GM19351 (cell line): ENCODE data around the gene KCNQ5.
A peak's percentile ranks its signal among the peaks of the same experiment; 100 is the strongest.

Source experiments
- ATAC-seq: cut with Tn5 transposase; IDR thresholded peaks from one replicate; pipeline ENCODE4 v1.9.1; 2021; ENCODE audit warnings: mild to moderate bottlenecking, moderate library complexity; ENCODE audit not compliant: unreplicated experiment

The KCNQ5 gene

DNA sequence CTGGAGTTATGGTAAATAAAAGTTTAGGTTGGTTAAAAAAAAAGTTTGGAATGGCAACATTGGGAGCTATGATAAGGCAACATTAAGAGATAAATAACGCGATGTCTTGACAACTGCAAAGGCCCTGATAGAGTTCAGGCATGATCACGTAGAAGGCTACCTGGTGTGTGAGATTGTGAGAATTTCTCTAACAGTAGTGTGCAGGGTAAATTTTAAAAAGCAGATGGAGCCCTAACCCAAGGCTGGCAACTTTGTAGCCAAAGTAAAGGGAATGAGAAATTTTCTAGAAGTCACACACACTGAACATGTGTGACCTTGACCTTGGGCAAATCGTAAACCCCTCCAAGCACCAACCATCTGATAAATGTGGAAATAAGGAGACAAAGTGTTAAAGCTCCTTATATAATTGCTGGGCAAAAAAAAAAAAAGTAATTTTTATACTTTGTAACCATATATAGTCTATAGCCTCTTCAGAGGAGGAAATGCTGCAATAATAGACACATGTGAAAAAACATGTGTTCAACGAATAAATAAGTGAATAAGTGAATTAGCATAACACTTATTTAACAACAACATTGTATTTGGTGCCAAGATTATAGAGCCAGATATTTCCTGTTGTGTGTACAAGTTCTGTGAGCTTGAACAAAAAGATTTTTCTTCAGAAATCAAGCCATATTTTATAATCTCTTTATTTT is 18.2 kb downstream of the KCNQ5 start:
- no peak for ATAC-seq

DNA sequence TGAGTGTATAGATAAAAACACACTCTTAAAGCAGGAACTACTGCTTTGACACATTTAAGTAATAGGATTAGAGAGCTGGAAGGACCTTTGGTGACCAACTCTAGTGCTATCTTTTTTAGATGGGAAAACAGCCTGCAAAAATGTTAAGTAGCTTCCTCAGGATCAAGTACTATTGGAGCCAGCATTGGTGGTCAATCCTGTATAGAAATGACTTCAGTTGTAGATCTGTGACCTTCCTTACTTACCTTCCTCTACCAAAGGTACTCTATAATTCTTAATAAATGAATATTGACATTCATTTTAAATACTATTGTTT is 18.7 kb downstream of the KCNQ5 start:
- ATAC-seq, result no peak

DNA sequence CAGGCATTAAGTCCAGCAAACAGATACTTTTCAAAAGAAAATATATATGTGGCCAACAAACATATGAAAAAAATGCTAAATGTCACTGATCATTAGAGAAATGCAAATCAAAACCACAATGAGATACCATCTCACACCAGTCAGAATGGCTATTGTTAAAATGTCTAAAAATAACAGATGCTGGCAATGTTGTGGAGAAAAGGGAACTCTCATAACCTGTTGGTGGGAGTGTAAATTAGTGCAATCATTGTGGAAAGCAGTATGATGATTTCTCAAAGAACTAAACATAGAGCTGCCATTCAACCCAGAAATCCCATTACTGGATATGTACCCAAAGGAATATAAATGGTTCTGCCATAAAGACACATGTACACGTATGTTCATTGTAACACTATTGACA is 20.6 kb downstream of the KCNQ5 start:
- ATAC-seq, result no peak

DNA sequence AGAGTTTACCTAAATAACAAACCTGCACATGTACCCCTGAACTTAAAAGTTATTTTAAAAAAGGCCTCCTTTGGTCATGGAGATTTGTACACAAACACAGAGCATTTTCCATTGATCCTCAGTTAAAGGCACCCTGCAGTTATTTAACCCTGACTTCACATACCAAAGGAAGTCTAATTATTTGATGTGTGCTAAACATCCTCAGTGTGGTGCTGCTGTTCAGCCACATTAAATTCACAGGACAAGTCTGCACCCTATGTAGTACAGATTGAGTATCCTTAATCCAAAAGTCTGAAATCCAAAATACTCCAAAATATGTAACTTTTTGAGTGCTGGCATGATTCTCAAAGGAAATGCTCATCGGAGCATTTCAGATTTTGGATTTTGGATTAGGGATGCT is 21.4 kb downstream of the KCNQ5 start:
- ATAC-seq, result no peak

DNA sequence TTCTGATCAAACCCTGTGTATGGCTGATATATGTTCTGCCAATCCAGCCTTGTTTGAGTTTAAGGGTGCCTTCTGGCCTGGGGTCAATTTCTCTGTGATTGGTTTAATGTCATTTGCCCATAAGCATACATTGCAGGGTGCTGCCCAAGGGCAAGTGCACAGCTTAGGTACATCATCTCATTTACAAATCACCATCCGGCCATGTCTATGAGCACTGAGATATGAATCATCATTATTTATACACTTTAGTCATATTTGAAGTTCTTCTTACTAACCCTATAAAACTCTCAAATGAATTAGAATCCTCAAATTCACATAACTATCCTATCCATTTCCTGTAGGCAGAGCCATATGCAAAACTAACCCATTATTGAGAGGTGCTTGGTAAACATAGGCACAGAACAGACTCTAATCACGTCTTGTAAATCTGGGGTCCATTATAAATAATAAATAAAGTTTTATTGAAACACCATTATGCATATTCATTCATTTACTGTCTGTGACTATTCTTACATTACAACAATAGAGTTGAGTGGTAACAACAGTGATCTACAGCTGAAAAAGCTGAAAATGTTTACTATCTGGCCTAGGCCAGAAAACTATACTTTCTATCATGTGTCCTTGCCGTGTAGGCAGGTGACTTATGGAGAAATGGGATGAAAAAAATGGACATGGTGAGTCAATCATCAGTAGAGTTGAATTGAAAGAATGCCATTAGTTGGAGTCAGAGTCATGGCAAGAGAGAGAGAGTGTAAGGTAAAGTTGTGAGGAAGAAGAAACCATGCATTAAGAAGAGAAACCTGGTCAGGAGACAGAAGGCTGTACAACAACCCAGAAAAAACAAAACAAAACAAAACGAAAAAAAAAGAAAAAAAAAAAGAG is 25.0 kb downstream of the KCNQ5 start:
- no peak for ATAC-seq

DNA sequence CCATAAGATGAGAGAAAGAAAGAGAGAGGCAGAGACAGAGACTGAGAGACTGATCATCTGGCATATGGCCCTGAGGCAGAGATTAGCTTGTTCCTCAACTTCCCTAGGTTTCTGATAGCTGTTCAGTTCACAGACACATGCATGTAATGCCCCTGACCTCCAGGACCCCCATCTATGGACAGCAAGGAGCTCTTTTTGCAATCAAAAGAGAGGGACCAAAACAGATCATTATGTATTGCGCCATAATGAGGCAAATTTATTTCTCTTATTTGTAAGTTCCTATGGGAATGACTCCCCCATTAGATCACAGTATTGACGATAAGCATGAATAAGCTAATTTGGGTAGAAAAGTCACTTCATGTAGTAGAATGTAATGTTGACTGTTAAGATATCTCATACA is 25.6 kb downstream of the KCNQ5 start:
- ATAC-seq, result no peak

DNA sequence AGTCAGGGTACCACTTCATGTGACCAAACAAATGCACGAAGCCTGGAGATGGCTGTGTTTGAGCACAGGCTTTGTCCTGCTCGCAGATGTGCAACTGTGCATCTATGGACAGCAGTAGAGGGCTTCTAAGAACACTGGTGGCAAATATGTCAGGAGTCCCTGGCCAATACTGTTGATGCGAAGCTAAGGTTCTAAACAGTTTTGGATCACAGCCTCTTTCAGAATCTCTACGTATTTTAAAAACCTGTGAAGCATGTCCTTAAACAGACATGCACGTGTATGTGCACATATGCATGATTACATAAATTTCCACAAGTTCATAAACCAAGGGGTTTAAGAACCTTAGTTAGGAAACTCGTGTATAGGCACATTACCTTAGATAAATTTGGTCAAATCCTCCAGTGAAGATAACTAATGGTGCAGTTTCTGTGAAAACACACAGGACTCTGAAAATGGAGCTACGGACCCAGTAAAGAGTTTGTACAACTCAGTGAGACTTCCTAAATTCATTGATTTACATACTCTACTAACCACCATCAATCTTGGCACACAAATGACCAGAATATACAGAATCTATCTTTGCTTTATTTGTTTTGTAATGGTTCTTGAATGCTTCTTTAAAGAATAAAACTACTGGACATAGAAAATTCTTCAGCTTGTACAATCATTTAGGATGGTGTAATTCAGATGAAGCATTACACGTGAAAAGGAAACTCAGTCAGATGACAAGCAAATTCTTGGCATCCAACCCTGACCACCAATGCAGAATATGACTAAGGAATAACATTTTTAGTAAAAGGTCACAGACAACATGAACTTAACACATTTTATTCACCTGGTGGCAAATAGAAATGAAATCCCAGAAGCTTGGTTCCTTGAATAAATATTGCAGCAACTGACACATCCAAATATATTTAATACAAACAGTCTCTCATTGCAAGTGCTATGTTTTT is 27.4 kb downstream of the KCNQ5 start:
- peak; percentile 69 for ATAC-seq

DNA sequence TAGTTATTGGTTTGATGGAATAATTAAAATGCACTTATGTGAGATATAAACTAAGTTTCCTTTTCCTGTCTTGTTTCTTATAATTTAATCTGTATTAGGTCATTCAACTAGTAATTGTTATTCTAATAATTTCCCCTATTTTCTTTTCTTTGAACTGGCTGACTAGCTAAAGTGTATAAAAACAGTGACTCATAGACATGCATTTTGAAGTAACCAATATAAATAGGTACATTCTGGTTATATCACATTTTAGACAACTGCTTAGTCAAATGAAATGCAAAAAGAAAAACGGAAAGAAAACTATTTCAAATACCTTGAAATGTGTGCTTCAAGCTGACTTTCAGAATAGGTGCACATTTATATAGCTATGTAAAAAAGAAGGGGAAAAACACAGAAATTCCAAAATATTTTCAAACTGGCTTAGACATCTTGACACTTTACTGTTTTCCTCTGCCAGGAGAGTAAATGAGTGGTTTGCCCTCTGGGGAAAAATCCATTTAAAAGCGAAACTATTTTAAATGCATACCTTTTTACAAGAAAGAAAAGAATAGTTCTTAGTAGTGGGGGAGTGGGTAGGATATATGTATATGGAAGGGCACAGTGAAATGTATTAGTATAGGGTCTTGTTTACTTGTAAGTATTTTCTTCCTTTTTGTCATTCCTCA is 28.3 kb downstream of the KCNQ5 start:
- no peak for ATAC-seq

DNA sequence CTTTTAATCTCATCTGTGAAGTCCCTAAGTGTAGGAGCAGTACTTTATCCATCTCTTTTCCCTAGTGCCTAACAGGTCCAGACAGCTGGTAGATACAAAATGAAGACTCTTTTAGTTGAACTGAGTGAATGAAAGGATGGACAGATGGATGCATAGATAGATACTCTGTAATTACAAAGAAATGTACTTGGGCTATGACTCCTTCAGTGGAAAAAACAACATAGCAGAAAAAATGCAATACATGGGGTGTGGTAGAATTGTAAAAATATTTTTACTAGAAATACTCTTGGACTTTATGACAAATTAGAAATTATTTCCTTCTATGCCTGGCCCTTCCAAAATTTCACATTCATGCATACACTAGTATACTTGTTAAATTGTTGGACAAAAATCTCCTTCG is 29.3 kb downstream of the KCNQ5 start:
- ATAC-seq, result no peak

DNA sequence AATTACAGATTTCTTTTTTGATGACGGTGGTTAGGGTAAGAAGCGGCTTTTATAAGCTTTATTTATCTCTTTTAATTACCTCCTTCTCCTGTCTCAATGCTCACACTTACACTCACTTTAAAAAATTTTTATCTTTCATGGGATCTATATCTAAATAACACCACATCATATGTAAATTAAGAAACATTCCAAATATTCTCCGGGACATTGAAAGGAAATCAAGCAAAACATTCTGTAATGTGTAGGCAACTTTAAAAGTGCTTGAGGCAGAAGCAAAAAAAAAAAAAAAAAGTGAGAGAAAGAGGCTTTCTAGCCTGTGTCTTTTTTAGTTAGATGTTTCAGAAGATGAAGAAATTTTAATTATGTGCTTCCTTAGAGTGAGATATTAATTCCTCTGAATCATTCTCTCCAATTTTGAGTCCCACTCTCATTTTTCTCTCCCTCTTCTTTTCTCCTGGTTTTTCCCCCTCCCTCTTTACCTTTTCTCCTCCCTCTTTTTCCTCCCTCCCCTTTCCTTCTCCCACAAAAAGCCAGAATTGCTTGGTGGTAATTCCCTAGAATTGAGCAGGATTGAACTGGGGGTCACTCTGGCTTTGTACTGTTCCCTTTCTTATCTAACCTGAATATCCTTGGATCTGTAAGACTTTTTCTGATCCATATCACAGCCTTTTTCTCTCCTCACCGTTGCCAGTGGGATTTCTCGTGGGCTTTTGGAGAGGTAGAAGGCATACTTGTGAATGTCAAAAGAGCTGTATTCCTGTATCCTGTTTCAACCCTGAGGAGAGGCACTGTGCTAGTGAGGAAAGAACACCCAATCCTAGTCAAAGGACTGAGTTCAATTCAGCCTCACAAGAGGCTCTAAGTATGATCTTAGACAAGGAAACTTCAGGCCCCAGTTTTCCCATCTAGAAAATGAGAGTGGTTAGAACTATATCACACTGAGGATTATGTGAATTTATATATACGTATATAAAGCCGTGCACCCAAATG is 30.4 kb downstream of the KCNQ5 start:
- no peak for ATAC-seq

DNA sequence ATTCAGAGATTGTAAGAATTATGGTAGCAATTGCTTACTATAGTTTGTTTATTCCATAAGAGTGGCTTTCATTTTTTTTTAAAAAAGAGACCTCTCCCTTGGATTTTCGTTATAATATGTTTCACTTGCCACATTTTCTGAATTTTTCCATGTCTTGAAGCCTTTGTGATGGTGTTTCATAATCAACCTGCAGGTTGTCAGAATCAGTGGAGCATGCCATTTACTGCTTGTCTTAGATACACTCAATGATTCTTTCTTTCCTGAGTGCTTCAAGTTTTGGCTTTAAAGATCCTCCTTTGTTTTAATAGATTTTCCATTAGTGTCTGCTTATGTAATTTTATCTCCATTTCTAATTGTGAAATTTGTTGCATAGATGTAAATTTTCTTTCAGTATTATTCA is 31.2 kb downstream of the KCNQ5 start:
- no peak for ATAC-seq

DNA sequence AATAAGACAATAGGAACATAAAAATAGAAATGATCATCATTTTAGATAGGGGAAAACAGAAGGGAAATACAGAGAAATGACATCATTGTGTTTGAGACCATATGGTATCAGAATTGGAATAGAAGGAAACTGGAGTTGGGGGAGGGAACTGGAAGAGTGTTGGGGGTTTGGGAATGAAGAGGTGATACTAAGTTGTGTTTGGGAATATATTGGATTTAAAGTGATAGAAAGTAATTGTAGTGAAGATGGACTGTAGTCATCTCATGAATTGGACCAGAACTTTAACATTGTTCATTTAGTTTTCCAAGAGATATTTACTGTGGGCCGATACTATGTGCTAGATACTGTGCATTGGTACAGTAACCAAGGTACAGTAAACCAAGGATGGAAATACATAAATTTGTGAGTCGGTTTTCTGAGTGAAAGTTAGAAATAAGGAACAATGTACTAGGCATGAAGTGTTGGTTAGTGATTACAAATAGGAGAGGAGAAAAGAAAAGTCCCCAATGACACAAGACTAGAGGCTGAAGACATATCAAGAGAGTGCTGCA is 32.3 kb downstream of the KCNQ5 start:
- ATAC-seq, result peak; percentile 77

DNA sequence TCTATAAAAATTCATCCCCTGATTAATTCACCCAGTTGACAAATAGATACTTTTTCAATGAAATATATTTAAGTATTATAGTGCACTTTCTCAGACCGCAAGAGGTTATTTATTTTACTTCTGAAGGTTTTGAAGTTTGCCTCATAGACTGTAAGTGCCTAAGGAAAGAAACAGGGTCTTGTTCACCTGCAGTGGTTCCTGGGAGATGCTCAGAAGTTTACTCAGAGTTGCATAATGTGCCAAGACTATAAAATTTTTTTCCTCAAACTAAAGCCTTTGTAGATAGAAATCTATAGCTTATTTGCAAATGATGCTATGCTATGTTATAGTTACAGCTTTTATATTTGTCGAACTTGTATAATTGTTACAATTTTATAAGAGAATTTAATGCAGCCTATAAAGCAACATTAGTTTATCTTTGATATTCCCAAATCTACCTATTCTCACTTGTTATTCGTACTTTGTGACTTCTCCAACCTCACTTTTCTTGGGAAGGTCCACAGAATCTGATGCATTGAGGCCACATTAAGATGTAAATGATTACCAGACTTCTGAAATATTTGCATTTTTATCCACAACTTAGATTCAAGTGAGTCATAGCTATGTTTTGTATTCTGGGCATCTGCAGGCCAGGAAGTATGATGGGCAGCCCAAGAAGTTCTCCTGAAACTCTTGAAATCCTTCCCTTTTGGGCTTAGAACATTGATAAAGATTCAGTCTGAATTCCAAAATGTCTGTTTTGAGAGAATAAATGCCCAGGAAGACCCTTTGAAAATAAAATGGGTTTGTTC is 35.7 kb downstream of the KCNQ5 start:
- no peak for ATAC-seq

DNA sequence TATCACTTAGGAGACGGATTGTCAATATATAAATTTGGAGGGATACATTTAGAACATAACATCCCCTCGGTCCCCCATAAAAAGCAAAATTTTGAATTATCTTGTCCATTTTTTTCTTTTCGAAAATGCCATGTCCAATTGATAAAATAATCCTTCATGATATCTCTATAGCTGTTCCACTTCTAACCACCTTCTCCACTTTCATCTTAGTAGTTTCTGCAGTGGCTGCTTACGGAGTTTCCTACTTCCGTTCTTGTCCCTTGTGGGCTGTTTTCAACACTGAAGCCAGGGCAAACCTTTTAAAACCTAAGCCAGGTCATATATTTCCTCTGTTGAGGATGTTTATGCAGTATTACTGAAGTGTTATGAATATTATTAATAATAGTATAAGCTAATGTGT is 37.9 kb downstream of the KCNQ5 start:
- ATAC-seq, result no peak

DNA sequence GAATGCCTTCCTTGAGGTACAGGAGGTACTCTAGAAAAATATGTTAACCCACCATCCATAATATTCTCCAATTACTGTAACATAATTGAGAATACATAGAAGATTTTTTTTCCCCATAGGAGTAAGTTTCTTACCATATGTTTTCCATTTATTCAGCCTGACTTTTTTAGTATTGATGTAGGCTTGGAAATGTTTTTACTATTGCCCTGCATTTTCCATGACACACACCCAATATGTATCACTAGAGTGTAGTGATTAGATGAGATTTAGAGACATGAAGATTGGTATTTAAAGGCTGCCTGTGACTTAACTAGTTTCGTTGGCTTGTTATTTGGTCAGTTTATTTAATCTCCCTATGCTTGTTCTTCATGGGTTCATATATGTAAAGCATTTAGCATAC is 39.5 kb downstream of the KCNQ5 start:
- ATAC-seq, result no peak

DNA sequence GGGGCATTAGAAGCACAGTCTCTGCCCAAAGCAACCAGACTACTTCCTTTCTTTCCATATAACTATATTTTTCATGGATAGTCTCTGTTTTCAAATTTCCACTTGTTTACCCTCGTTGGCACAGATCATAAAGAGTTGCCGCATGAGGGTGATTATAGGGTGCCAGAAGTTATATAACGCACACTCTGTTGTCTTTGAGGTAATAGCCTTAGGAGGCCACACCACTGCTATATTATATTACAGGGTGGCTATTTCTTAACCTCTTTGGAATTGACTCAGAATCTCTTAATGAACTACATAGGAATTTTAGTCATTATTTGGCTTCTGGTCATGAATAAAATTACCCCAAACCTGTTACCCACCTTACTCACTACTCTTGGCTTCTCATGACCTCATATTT is 43.7 kb downstream of the KCNQ5 start:
- ATAC-seq, result no peak

DNA sequence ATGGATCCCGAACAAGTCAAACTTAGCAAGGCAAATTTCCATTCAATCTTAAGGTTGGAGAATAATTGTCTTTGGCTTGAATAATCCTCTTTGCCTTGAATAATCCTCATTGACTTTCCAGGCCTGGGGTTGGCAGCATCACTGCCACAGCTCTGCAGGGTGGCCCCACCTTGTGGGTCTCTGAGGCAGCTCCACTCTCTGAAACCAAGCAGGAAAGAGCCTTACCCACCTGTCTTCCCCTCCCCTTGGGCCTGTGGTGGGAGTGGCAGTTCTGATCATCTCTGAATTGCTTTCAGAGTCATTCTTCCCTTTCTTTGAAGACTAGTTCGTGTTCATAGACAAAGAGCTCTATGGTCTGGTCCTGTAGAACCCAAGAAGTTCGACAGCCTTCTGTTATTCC is 47.5 kb downstream of the KCNQ5 start:
- no peak for ATAC-seq

DNA sequence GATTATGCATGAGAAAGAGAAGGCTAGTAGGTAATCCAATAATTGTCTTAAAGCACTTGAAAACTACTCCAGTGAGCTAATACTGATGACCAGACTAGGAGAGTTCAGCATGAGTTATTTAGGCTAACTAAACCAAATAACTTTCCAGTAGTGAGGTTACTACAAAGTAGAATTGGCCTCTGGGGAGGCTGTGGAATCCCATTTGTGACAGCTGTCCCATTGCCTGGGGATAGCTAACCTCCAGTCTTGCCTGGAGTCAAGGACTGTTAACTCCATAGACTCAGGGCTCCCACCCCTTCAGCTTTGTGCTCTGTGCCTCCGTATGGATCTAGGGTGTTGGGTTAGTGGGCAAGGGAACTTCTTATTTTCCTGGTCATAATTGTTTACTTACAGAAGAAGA is 51.0 kb downstream of the KCNQ5 start:
- ATAC-seq, result no peak

DNA sequence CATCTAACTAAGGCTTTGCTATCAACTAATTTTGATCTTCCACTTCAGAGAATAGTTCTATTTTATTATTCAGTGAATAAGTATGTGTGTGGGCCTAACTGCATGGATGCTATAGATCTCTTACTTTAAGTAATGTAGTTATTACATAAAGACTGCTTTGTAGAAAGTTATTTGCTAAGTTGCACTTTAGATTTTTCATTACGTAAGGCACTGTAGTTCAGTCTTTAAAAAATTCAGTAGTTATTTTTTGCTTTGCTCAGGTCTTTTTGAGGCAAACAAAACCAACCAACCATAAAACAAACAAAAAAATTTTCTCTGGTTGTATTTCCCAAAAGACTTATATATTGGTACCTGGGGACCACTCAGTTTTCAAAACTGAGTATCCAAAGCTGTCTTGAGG is 53.0 kb downstream of the KCNQ5 start:
- no peak for ATAC-seq
